ENCODE measurements around the gene ZNHIT2.

The ZNHIT2 gene

DNA sequence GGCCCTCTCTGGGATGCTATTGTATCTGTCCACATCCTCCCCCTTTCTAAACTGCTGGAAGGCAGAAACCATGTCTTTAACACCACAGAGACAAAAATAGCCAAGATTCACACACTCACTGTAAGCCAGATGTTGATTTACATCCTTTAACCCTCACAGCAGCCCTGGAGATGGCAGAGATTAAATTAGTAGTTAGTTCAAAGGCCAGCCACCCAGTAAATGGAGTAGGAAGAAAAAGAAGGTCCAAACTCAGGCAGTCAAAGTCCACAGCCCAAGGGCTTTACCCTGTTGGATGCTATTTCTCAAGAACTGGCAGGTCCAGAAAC lies 2.1 kb upstream of the ZNHIT2 start:
- peak; percentile 6 for DNase-seq (ENCODE audit: low spot score)

- peak; percentile 52 for DNase-seq (ENCODE audit: low spot score)
Observed at GRCh38 chr11:65118891-65119669, 1.6 kb upstream of the ZNHIT2 start.

DNA sequence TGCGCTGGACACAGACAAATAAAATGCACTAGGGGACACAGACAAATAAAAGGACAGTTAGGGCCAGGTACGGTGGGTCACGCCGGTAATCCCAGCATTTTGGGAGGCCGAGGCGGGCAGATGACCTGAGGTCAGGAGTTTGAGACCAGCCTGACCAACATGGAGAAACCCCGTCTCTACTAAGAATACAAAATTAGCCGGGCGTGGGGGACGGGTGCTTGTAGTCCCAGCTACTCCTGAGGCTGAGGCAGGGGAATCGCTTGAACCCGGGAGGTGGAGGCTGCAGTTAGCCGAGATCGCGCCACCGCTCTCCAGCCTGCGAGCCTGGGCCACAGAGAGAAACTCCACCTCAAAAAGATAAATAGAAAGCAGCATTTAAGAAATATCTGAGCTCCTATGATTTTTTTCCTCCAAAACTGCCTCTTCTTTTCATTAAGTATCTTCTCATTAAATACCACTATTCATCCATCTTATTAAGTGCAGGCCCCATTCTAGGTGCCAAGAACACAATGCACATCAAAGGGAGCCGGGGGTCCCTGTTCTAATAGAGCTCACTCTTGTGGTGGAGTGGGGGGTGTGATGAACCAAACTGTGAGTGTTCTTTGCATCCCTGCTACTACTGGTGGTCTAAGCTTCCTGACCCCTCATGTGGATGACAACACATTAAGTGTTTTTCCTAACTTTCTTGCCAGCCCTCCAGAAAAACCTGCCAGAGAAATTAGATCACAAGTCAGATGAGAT lies 766 bp upstream of the ZNHIT2 start:
- no peak for DNase-seq (ENCODE audit: low spot score)

DNA sequence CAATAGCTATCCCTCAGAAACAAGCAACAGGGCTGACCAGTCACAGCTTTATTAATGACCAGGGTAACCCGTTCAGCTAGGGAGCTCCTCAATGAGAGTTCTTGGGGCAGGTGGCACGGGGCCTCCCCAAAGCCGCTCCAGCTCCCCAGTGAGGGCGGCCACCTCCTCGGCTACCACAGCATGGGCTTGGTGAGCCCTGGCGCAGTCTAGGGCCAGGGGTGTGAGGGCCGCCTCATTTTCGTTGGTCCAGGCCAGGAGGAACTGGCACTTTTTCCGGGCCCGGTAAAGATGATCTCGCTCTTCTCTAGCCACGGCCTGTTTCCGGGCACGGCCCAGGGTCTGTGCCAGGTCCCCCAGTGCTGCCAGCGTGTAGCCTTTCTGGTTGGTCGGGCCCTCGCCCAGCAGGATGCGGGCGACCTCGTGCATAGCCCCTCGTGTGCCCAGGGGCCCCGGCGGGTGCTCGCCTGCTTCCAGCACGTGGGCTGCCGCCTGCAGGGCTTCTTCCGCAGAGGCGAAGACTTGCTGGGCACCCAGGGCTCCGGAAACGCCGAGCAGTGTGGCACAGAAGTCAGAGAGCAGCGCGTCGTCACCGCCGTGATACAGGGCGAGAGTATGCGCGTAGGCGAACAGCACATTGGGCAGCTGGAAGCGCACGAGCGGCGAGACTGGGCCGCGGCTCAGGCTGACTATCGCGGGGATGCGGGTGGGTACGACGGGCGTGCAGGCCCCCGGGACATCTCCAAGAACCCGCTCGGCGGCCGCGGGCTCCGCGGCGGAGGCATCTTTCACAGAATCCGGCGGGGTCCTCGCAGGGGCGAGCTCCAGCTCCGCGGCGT lies 913 bp downstream of the ZNHIT2 start:
- DNase-seq (ENCODE audit: low spot score): peak; percentile 61

DNA sequence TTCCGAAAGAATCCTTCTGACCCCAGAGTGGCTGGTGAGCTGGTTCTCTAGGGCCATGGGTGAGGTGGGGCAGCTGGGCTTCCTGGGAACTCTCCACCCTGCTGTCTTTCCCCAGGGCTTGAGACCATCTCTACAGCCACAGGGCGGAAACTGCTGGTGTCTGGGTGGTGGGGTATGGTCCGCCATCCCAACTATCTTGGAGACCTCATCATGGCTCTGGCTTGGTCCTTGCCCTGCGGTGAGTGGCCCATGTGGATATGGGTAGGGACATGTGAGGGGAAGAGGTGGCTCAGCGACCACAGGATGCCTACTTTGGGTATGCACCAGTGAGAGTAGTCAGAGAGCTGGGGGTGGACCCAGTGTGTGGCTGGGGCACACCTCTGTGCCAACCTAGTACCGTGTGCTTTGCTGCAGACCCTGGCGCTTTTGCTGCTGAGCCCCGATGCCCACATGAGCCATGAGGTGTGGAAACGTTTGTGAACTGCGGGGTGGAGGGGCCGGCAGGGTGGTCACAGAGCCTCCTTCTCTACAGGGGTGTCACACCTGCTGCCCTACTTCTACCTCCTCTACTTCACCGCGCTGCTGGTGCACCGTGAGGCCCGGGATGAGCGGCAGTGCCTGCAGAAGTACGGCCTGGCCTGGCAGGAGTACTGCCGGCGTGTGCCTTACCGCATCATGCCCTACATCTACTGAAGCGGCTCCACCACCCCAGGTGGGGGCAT lies 2.0 kb downstream of the ZNHIT2 start:
- DNase-seq (ENCODE audit: low spot score): peak; percentile 61

DNA sequence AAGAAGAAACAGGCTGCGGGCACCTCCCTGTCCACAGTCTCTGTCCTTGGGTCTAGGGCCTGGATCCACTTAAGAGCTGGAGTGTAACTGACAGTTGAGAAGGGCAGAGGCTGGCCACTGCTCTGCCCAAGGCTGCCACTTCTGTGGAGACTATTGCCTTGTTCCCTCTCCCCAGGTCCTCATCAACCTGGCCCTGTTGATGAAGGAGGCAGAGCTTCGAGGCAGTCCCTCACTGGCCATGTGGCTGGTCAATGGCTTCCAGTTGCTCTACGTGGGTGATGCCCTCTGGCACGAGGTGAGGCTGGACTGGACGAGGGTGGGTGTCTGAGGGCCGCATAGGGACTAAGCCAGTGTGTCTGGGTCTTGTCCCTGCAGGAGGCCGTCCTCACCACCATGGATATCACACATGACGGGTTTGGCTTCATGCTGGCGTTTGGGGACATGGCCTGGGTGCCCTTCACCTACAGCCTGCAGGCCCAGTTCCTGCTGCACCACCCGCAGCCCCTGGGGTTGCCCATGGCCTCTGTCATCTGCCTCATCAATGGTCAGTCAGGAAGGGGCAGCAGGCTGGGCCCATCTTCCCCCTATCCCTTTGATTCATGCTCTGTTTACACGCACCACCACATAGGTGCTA lies 2.8 kb downstream of the ZNHIT2 start:
- no peak for DNase-seq (ENCODE audit: low spot score)

GRCh38 chr11:65113839-65114238 lies 3.7 kb downstream of the ZNHIT2 start:
- DNase-seq (ENCODE audit: low spot score): no peak

GRCh38 chr11:65113361-65113756 lies 4.1 kb downstream of the ZNHIT2 start:
- DNase-seq (ENCODE audit: low spot score): no peak

GRCh38 chr11:65112546-65113360 lies 4.7 kb downstream of the ZNHIT2 start:
- DNase-seq (ENCODE audit: low spot score): no peak

GRCh38 chr11:65111744-65112545 lies 5.6 kb downstream of the ZNHIT2 start, which contains the start of gene TM7SF2:
Gene TM7SF2, plus strand, starts transcription at chr11:65111872. Its CDS starts 144 bp downstream, at chr11:65112016.
- DNase-seq (ENCODE audit: low spot score): peak; percentile 91

DNA sequence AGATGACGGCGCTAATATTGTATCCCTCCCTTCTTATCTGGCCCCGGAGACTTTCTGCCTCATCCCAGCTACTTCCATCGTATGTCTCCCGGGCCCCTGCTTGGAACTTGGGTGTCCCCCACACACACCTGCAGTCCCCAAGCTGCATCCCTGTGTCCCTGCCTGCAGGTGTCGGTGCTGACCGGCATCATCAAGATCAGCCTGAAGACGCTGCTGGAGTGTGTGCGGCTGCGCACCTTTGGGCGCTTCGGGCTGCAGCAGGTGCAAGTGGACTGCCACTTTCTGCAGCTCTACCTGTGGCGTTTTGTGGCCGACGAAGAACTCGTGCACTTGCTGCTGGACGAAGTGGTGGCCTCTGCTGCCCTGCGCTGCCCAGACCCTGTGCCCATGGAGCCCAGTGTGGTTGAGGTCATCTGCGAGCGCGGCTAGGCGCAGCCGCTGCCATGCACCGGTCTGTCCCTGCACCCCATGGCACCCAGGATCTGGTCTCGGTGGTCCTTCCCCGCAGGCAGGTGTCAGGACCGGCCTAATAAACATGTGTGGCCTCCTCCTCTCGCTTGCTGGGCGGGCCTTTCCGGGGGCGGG lies 6.2 kb downstream of the ZNHIT2 start:
- no peak for DNase-seq (ENCODE audit: low spot score)

DNA sequence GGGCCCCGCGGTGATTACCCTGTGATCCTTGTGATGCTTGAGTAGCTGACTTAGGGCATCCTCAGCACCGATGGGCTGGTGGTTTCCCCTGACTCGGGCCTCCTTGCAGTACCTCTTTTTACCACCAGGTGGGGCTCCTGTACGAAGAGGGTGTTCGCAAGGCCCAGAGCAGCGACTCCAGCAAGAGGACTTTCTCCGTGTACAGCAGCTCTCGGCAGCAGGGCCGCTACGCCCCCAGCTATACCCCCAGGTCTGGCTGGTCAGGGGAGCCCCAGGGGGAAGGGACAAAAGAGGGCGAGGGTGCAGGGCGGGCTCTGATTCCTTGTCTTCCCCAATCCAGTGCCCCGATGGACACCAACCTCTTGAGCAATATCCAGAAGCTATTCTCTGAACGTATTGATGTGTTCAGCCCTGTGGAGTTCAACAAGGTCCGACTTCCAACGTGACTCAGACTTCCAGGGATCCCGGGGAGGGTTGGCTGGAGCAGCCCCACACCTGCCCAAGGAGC lies 7.1 kb downstream of the ZNHIT2 start:
- DNase-seq (ENCODE audit: low spot score): peak; percentile 91

GRCh38 chr11:65109231-65110198 lies 8.0 kb downstream of the ZNHIT2 start:
- no peak for DNase-seq (ENCODE audit: low spot score)

DNA sequence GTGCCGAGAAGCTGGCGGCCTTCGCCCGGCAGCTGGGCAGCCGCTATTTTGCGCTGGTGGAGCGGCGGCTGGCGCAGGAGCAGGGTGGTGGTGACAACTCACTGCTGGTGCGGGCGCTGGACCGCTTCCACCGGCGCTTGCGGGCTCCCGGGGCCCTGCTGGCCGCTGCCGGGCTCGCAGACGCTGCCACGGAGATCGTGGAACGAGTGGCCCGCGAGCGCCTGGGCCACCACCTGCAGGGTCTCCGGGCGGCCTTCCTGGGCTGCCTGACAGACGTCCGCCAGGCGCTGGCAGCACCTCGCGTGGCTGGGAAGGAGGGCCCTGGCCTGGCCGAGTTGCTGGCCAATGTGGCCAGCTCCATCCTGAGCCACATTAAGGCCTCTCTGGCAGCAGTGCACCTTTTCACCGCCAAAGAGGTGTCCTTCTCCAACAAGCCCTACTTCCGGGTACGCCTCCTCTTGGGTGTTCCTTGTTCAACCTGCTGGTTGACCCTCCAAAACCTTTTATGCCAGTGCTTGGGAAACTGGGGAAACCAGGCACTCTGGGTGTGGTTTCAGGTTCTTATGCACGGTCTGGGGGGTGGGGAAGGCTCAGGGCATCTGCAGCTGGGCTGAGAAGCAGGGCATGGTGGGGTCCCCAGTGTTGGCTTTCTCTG lies 8.9 kb downstream of the ZNHIT2 start:
- no peak for DNase-seq (ENCODE audit: low spot score)

DNA sequence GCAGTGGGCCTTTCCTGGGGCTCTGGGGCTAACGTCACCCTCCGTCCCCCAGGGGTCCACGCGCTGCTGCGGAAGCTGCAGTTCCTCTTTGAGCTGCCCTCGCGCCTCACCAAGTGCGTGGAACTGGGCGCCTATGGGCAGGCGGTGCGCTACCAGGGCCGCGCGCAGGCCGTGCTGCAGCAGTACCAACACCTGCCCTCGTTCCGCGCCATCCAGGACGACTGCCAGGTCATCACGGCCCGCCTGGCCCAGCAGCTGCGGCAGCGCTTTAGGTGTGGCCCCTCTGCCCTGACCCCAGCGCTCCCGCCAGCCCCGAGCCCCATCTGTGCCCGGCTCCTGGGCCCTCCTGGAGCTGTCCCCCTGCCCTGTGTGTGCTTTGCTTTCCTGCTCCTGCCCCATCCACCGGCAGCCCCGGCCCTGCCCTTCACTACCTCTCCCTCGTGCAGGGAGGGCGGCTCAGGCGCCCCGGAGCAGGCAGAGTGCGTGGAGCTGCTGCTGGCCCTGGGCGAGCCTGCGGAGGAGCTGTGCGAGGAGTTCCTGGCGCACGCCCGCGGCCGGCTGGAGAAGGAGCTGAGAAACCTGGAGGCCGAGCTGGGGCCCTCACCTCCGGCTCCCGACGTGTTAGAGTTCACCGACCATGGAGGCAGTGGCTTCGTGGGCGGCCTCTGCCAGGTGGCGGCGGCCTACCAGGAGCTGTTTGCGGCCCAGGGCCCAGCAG lies 9.6 kb downstream of the ZNHIT2 start:
- DNase-seq (ENCODE audit: low spot score): no peak

DNA sequence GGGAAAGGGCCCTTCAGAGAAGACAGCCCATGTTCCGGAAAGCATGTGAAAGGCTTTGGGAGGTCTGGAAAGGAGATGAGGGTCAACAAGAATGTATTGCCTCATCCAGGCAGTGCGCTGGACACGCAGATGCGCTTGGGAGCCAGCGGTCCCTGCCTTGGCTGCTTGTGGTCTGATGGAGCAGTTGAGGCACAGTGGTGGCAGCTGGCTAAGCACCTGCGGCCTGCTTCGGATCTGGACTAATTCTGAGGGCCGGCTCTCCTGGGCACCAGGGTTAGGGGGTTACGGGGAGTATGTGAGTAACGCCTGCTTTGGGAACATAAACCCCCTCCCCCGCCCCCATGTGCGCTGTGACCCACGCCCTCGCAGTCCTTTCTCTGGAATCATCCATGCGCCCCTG lies 10.4 kb downstream of the ZNHIT2 start:
- DNase-seq (ENCODE audit: low spot score): no peak

GRCh38 chr11:65104628-65105027 lies 12.9 kb downstream of the ZNHIT2 start:
- DNase-seq (ENCODE audit: low spot score): no peak

Data from left forelimb (tissue), 1 donor.